ENCODE data around the gene FSTL3.
"Not testable (repeated sequence)": the region's sequence is repeated elsewhere in the genome, so short reads cannot be mapped to it uniquely, and the experiment has no call there.

The FSTL3 gene

DNA sequence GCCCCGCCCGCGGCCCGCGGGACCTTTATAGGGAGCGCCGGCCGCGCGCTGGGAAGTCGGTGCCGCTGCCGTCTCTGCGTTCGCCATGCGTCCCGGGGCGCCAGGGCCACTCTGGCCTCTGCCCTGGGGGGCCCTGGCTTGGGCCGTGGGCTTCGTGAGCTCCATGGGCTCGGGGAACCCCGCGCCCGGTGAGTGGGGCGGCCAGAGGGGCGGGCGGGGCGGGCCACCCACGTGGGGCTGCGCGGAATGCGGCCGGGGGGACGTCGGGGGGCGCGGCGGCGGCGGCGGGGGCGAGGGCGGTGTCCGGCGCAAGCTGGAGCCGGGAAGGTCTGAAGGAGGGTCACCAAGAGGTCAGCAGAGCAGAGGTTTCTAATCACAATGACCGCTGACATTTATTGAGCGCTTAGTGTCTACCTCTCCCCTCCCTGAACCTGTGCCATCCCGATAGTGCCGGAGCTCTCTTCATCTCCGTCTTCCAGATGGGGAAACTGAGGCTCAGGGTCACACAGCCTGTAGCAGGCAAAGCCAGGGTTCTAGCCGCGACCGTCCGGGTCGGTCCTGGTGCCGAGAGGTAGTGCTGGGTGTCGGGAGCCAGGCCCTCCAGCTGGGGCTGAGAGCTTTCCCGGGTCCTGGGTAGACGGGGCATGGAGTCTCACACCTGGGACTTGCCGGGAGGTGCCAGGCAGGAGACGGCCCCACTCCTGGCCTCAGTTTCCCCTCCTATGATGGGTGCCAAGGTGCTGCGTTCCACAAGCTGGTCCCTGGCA, at the start of gene FSTL3:
Gene FSTL3, plus strand, starts transcription at position 54 of the 767 bp plus-strand sequence. Its CDS starts 32 bp downstream, at position 86.
- peak within 1 kb of the TSS; percentile 83 for H3K4me3 ChIP-seq (ENCODE audit: low read depth, low read length)
- peak; percentile 24 for DNase-seq (ENCODE audit: low read depth, low spot score)
- TF ChIP-seq, protein P1, sequence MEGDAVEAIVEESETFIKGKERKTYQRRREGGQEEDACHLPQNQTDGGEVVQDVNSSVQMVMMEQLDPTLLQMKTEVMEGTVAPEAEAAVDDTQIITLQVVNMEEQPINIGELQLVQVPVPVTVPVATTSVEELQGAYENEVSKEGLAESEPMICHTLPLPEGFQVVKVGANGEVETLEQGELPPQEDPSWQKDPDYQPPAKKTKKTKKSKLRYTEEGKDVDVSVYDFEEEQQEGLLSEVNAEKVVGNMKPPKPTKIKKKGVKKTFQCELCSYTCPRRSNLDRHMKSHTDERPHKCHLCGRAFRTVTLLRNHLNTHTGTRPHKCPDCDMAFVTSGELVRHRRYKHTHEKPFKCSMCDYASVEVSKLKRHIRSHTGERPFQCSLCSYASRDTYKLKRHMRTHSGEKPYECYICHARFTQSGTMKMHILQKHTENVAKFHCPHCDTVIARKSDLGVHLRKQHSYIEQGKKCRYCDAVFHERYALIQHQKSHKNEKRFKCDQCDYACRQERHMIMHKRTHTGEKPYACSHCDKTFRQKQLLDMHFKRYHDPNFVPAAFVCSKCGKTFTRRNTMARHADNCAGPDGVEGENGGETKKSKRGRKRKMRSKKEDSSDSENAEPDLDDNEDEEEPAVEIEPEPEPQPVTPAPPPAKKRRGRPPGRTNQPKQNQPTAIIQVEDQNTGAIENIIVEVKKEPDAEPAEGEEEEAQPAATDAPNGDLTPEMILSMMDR (IDR thresholded peaks at IDR 0.05; ENCODE audit: low read depth, low read length), result no peak
- in situ Hi-C loops (cut with HindIII; ENCODE audit: low sequenced_read_pairs), result no loop called here

DNA sequence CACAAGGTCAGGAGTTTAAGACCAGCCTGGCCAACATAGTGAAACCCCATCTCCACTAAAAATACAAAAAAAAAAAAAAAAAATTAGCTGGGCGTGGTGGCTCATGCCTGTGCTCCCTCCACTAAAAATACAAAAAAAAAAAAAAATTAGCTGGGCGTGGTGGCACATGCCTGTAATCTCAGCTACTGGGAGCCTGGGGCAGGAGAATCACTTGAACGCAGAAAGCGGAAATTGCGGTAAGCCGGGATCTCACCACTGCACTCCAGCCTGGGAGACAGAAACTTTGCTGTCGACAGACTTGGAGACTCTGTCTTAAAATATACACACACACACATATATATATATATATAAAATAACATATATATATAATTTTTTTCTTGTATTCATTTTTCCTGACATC, 49.6 kb upstream of the FSTL3 start:
- H3K4me3 ChIP-seq (ENCODE audit: low read depth, low read length); DNase-seq (ENCODE audit: low read depth, low spot score); in situ Hi-C loops (cut with HindIII; ENCODE audit: low sequenced_read_pairs): not testable (repeated sequence)

DNA sequence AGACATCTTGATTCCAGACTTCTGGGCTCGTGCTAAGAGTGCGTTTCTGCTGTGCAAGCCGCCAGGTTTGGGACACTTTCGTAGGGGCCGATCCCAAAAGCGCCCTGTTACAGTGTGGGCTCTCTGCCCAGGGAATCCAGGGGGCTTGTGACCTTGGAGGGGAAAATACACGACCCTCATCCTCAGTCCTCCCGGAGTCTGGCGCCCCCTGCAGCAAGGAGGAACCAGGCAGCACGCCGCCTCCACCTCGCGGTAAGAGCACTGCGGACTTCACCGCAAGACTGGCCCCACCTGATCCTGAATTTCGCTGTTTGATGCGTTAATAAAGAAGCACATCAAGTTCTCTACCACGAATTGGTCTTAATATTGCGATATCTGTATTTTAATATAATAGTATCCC, 48.0 kb upstream of the FSTL3 start:
- TF ChIP-seq, protein P1 (IDR thresholded peaks at IDR 0.05; ENCODE audit: low read depth, low read length), result peak; percentile 51
- no peak for DNase-seq (ENCODE audit: low read depth, low spot score)
- in situ Hi-C loops (cut with HindIII; ENCODE audit: low sequenced_read_pairs), result no loop called here
- H3K4me3 ChIP-seq (ENCODE audit: low read depth, low read length), result no peak overlapping the region

DNA sequence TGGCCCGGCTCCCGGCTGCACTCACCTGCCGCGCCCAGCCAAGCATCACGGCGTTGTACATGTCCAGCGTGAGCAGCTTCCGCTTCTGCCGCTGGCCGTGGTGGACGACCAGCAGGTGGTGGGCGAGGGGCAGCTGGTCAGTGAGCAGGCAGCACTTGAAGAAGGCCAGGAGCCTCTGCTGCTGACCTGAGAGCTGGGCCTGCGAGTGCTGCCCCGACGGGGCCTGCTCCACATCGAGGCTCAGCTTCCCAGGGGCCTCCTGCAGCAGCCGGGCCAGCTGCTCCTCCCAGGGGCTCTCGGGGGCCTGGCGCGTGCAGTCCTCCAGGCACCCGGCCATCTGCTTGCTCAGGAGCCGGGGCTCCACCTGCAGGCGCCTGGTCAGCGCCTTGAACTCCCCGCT, 46.7 kb upstream of the FSTL3 start:
- in situ Hi-C loops (cut with HindIII; ENCODE audit: low sequenced_read_pairs); DNase-seq (ENCODE audit: low read depth, low spot score); H3K4me3 ChIP-seq (ENCODE audit: low read depth, low read length): not testable (repeated sequence)

DNA sequence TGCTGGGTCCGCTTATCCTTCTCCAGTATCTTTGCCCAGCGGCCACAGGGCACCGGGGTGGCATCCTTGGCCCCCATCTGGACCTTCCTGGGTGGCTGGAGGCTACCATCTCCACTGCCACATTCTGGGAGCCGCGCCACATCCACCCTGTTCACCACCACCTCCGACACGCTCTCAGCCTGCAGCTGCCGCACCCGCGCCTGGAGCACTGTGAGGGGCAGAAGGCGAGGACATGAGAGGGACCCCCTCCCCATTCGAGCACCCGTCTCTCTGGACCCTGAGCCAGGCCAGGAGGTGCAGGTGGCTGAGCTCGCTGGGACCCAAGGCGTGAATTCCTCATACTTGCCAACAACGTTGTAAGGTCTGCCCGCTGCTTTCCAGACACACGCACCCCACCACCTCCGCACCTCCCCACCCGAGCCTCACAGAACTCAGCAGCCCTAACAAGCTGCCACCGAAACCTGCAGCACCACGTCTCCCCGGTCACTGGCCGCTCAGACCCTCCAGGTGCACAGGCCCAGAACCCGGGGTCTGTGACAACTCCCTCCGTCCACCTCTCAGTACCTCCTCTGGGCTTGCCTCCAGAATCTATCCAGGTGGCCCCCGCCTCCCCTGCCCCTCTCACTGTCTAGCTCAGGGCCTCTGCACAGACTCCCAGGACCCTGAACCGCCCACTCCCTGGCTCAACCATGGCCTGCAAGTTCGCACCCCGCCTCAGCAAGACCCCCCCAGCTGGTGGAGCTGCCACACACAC, 46.1 kb upstream of the FSTL3 start:
- DNase-seq (ENCODE audit: low read depth, low spot score), result no peak
- no peak overlapping the region for H3K4me3 ChIP-seq (ENCODE audit: low read depth, low read length)
- in situ Hi-C loops (cut with HindIII; ENCODE audit: low sequenced_read_pairs), result no loop called here
- TF ChIP-seq, protein P1 (IDR thresholded peaks at IDR 0.05; ENCODE audit: low read depth, low read length), result no peak

DNA sequence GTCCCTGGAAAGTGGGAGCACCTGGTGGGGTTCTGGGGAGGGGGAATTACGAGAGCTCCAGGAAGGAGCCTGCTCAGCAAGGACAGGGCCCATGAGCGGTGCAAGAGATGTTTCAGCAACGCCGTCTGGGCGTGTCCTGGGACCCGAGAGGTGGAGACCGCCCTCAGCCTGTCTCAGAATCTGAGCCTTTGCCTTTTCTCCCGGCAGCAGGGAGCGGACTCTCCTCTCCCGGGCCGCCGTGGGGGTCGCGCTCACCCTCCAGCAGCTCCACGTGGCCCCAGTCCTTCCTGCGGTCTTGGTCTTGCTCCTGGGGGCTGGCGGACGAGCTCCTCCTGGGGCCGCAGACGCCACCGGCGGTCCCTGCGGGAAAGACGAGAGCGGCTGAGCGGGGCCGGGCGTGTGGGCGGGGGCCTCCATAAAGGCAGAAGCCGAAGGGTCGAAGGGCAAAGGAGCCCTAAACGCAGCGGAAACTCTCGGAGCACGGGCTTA, 43.6 kb upstream of the FSTL3 start:
- peak; percentile 66 for DNase-seq (ENCODE audit: low read depth, low spot score)
- H3K4me3 ChIP-seq (ENCODE audit: low read depth, low read length), result peak overlapping the region; percentile 78
- TF ChIP-seq, protein P1 (IDR thresholded peaks at IDR 0.05; ENCODE audit: low read depth, low read length), result no peak
- in situ Hi-C loops (cut with HindIII; ENCODE audit: low sequenced_read_pairs), result no loop called here

DNA sequence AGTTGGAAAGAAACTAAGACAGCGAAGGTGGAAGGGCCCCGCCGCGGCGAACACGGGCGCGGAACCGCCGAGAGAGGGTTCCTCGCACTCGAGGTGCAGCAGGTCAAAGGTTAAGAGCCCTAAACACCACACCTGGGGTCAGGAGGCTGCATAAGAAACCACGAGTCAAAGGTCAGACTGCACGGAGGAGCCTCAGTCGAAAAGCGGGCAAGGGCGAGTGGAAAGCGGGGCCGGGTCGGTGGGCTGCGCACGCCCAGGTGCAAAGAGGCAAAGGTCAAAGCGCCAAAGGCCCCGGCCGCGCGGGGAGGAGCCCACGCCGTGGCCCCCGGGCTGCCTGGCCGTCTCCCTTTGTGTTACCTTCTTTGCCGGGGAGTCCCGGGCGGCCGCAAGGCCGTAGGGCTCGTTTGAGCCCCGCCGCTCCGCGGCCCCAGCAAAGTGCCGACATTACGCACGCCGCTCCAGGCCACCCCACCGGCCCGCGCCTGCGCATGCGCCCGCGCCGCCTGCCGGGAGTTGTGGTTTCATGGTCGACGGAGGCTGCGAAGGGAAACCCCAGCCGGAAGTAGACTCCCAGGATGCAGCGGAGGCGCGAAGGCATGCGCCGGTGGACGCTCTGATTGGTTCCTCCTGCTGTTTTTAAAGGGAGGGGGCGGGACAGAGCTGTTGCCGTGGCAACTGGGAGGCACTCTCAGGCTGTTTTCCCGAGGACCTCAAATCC, 43.0 kb upstream of the FSTL3 start, which contains the start of gene POLRMT:
Gene POLRMT, minus strand, starts transcription at position 470 of the 718 bp plus-strand sequence. Its CDS starts 25 bp downstream, at position 445.
- DNase-seq (ENCODE audit: low read depth, low spot score), result peak; percentile 99
- TF ChIP-seq, protein P1 (IDR thresholded peaks at IDR 0.05; ENCODE audit: low read depth, low read length), result no peak
- peak within 1 kb of the TSS; percentile 83 for H3K4me3 ChIP-seq (ENCODE audit: low read depth, low read length)
- in situ Hi-C loops (cut with HindIII; ENCODE audit: low sequenced_read_pairs), result no loop called here
